KMS-11 (cell line): Measurements from ENCODE around the gene HOXC6.

Experiments used
- H2AFZ ChIP-seq: fragments of 200-600 bp; sonication (generic); 2 replicates; pipeline ENCODE4 v1.6.1; 2016; ENCODE audit warnings: antibody characterized with exemption, mixed run types, low read depth
- H3K27ac ChIP-seq: fragments of 200-600 bp; sonication (generic); 2 replicates; pipeline ENCODE4 v1.6.1; 2016; ENCODE audit warnings: mild to moderate bottlenecking, mixed run types
- H3K27me3 ChIP-seq: fragments of 200-600 bp; sonication (generic); 2 replicates; pipeline ENCODE4 v1.6.1; 2017; ENCODE audit warnings: mild to moderate bottlenecking, low read depth, mixed run types, moderate library complexity; ENCODE audit not compliant: insufficient read depth
- H3K36me3 ChIP-seq: fragments of 200-600 bp; sonication (generic); 2 replicates; pipeline ENCODE4 v1.6.1; 2017; ENCODE audit warnings: mild to moderate bottlenecking, mixed run types; ENCODE audit not compliant: insufficient read depth
- H3K4me1 ChIP-seq: fragments of 200-600 bp; sonication (generic); 2 replicates; pipeline ENCODE4 v1.6.1; 2016; ENCODE audit warnings: mild to moderate bottlenecking, low read depth, mixed run types; ENCODE audit not compliant: poor library complexity, severe bottlenecking
- H3K4me2 ChIP-seq: fragments of 200-600 bp; sonication (generic); 2 replicates; pipeline ENCODE4 v1.7.0; 2016; ENCODE audit warnings: mild to moderate bottlenecking, mixed run types
- H3K4me3 ChIP-seq: fragments of 200-600 bp; sonication (generic); IDR thresholded peaks from 2 replicates; pipeline ENCODE4 v1.6.1; 2017; ENCODE audit warnings: low read depth, low read length, mixed read lengths; ENCODE audit not compliant: insufficient read depth
- H3K79me2 ChIP-seq: fragments of 200-600 bp; sonication (generic); 2 replicates; pipeline ENCODE4 v1.6.1; 2016; ENCODE audit warnings: low read depth, mixed run types; ENCODE audit not compliant: insufficient read depth
- H3K9ac ChIP-seq: fragments of 200-600 bp; sonication (generic); 2 replicates; pipeline ENCODE4 v1.6.1; 2016; ENCODE audit warnings: mild to moderate bottlenecking, mixed run types
- H4K20me1 ChIP-seq: fragments of 200-600 bp; sonication (generic); 2 replicates; pipeline ENCODE4 v1.6.1; 2016; ENCODE audit warnings: mild to moderate bottlenecking, mixed run types; ENCODE audit not compliant: insufficient read depth
- CTCF ChIP-seq: fragments of 200-600 bp; sonication (generic); conservative IDR thresholded peaks from 2 replicates; pipeline ENCODE4 v1.6.1; 2017; ENCODE audit warnings: low read depth, mild to moderate bottlenecking, antibody characterized with exemption, low read length, moderate library complexity, mixed read lengths

The HOXC6 gene

GRCh38 chr12:54035568-54036264, 7.5 kb downstream of the HOXC6 start:
- no peak overlapping the region for H3K9ac ChIP-seq
- no peaks in the 10 kb centered on the region for H4K20me1 ChIP-seq
- H3K27ac ChIP-seq: no peak overlapping the region
- H3K36me3 ChIP-seq: no peaks in the 10 kb centered on the region
- H3K27me3 ChIP-seq: peaks cover 99% of the 10 kb centered on the region
- H3K4me1 ChIP-seq: no peaks in the 10 kb centered on the region
- no peak overlapping the region for H3K4me2 ChIP-seq
- TF ChIP-seq CTCF: no peak
- no peak overlapping the region for H3K4me3 ChIP-seq
- no peaks in the 10 kb centered on the region for H3K79me2 ChIP-seq
- H2AFZ ChIP-seq: no peak overlapping the region

DNA sequence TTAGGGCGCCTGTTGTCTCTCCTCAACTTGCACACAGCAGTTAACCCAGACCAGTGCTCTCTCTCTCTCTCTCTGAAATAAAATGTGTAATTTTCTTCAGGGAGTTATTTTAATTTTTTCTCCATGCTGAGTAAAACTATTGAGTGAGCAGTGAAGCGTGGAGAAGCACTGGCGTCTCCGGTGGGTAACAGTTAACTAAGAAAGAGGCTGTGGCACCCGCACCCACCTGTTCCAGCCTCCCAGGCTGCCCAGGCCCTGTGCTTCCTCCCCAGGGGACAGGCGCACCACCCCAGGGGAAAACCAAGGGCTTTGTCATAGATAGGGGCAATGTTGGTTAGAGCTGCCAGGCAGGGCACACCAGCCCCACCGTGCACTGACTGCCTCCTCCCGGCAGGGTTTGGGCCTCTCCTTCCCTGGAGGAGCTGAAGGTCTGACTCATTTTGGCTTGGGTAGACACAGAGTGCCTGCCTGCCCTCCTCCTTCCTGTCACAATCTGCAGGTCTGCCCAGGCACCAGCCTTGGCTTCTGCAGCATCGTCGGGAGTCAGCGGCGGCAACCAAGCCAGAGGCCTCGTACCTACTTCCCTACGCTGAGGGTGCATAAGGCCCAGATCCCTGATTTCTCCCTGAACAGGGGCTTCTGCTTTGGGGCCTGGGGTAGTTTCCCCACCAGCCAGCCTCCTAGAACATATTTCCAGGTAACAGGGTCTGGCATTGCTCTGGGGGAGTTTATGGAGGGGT, 8.6 kb downstream of the HOXC6 start:
- Histone ChIP-seq H3K79me2 (no peaks in the 10 kb centered on the region), H3K27ac (no peak overlapping the region), H2AFZ (no peak overlapping the region), H3K4me2 (no peak overlapping the region), H3K4me1 (no peaks in the 10 kb centered on the region), H3K27me3 (peaks cover 99% of the 10 kb centered on the region), H3K4me3 (no peak overlapping the region), H3K9ac (no peak overlapping the region), H3K36me3 (no peaks in the 10 kb centered on the region), H4K20me1 (no peaks in the 10 kb centered on the region)
- TF ChIP-seq CTCF: no peak

GRCh38 chr12:54037360-54038283, 9.4 kb downstream of the HOXC6 start:
- Histone ChIP-seq H3K4me1 (no peaks in the 10 kb centered on the region), H3K36me3 (no peaks in the 10 kb centered on the region), H3K79me2 (no peaks in the 10 kb centered on the region), H3K4me2 (no peak overlapping the region), H3K9ac (no peak overlapping the region), H3K27ac (no peak overlapping the region), H2AFZ (no peak overlapping the region), H3K27me3 (peaks cover 99% of the 10 kb centered on the region), H3K4me3 (no peak overlapping the region), H4K20me1 (no peaks in the 10 kb centered on the region)
- no peak for TF ChIP-seq CTCF

- Histone ChIP-seq H3K79me2 (no peaks in the 10 kb centered on the region), H4K20me1 (no peaks in the 10 kb centered on the region), H3K9ac (no peak overlapping the region), H3K4me1 (no peaks in the 10 kb centered on the region), H2AFZ (no peak overlapping the region), H3K27ac (no peak overlapping the region), H3K4me2 (no peak overlapping the region), H3K4me3 (no peak overlapping the region), H3K36me3 (no peaks in the 10 kb centered on the region), H3K27me3 (peaks cover 98% of the 10 kb centered on the region)
- no peak for TF ChIP-seq CTCF
Observed at GRCh38 chr12:54038284-54038870, 10.1 kb downstream of the HOXC6 start.
